Hepatocyte (in vitro differentiated cells): ENCODE measurements around the gene LYSMD4.

Experiments
- CTCF ChIP-seq: fragments of 200-600 bp; sonication (generic); IDR thresholded peaks from 2 replicates; pipeline ENCODE4 v1.5.1; 2016; ENCODE audit warnings: antibody characterized with exemption, mild to moderate bottlenecking; ENCODE audit not compliant: poor library complexity
- EZH2 ChIP-seq: fragments of 200-600 bp; sonication (generic); IDR thresholded peaks from 2 replicates; pipeline ENCODE4 v1.6.1; 2016; ENCODE audit warnings: antibody characterized with exemption, mild to moderate bottlenecking, borderline replicate concordance
- EZH2phosphoT487 ChIP-seq: fragments of 200-600 bp; sonication (generic); IDR thresholded peaks from one replicate; pipeline ENCODE4 v1.6.1; 2018; ENCODE audit warnings: antibody characterized with exemption, mild to moderate bottlenecking, low read depth, moderate library complexity; ENCODE audit not compliant: unreplicated experiment, severe bottlenecking

GRCh38 chr15:99749386-99749785 lies 16.1 kb upstream of the LYSMD4 start:
- TF ChIP-seq CTCF (no peak), EZH2 (no peak), EZH2phosphoT487 (no peak)
